Hepatic stellate cell (primary cell): ENCODE data around the gene MS4A15.
"Not testable (repeated sequence)": the region's sequence is repeated elsewhere in the genome, so short reads cannot be mapped to it uniquely, and the experiment has no call there.

ENCODE experiments used
- DNase-seq: peaks from one replicate; pipeline ENCODE4 v3.0.0; 2011; ENCODE audit warnings: low spot score

MS4A15 gene

GRCh38 chr11:60756307-60757032 is at the start of gene MS4A15:
Gene MS4A15 (plus strand): TSS chr11:60756867. CDS start chr11:60763734, 6,867 bp downstream.
- no peak for DNase-seq

- DNase-seq, result no peak
These were observed 49.7 kb upstream of the MS4A15 start for GRCh38 chr11:60706931-60707330.

- peak; percentile 11 for DNase-seq
These were observed 46.2 kb upstream of the MS4A15 start for GRCh38 chr11:60710482-60710881.

- DNase-seq, result no peak
These were observed 45.4 kb upstream of the MS4A15 start for GRCh38 chr11:60711276-60711675.

- DNase-seq, result not testable (repeated sequence)
These were observed 43.2 kb upstream of the MS4A15 start for GRCh38 chr11:60713423-60713822.

- DNase-seq, result no peak
These were observed 38.7 kb upstream of the MS4A15 start for GRCh38 chr11:60717956-60718355.

- DNase-seq, result no peak
These were observed 37.9 kb upstream of the MS4A15 start for GRCh38 chr11:60718524-60719316.

- DNase-seq, result no peak
These were observed 37.3 kb upstream of the MS4A15 start for GRCh38 chr11:60719391-60719790.

- no peak for DNase-seq
These were observed 36.2 kb upstream of the MS4A15 start for GRCh38 chr11:60720460-60720859.

GRCh38 chr11:60724420-60724819 is 32.2 kb upstream of the MS4A15 start, which contains the start of gene MS4A18:
Gene MS4A18 (plus strand): TSS chr11:60724720.
- no peak for DNase-seq

GRCh38 chr11:60725592-60725991 is 31.1 kb upstream of the MS4A15 start:
- DNase-seq, result no peak

- DNase-seq, result no peak
These were observed 25.1 kb upstream of the MS4A15 start for GRCh38 chr11:60731586-60731985.

- DNase-seq, result no peak
These were observed 22.4 kb upstream of the MS4A15 start for GRCh38 chr11:60734279-60734678.

- DNase-seq, result no peak
These were observed 17.6 kb upstream of the MS4A15 start for GRCh38 chr11:60739114-60739513.

GRCh38 chr11:60740573-60740972 is 16.1 kb upstream of the MS4A15 start:
- no peak for DNase-seq

- DNase-seq, result no peak
These were observed 15.2 kb upstream of the MS4A15 start for GRCh38 chr11:60741421-60741820.

GRCh38 chr11:60743058-60743457 is 13.6 kb upstream of the MS4A15 start:
- no peak for DNase-seq

- no peak for DNase-seq
These were observed 12.6 kb upstream of the MS4A15 start for GRCh38 chr11:60744114-60744513.

GRCh38 chr11:60747359-60747873 is 9.3 kb upstream of the MS4A15 start:
- DNase-seq, result no peak

GRCh38 chr11:60748225-60748624 is 8.4 kb upstream of the MS4A15 start:
- DNase-seq, result no peak

- DNase-seq, result no peak
These were observed 7.8 kb upstream of the MS4A15 start for GRCh38 chr11:60748821-60749220.

GRCh38 chr11:60750911-60751310 is 5.8 kb upstream of the MS4A15 start:
- no peak for DNase-seq

GRCh38 chr11:60753309-60753708 is 3.4 kb upstream of the MS4A15 start:
- no peak for DNase-seq
